ENCODE data around the gene HOXC4. TPM values are rescaled to one million over a fixed set of nuclear protein-coding genes. Genes with fewer than 3 reads are reported as not detected.
"Not testable (repeated sequence)": the region's sequence is repeated elsewhere in the genome, so short reads cannot be mapped to it uniquely, and the experiment has no call there.

Gene HOXC4
- total RNA-seq, 1 donor from 2014 or later = 3.6 TPM

DNA sequence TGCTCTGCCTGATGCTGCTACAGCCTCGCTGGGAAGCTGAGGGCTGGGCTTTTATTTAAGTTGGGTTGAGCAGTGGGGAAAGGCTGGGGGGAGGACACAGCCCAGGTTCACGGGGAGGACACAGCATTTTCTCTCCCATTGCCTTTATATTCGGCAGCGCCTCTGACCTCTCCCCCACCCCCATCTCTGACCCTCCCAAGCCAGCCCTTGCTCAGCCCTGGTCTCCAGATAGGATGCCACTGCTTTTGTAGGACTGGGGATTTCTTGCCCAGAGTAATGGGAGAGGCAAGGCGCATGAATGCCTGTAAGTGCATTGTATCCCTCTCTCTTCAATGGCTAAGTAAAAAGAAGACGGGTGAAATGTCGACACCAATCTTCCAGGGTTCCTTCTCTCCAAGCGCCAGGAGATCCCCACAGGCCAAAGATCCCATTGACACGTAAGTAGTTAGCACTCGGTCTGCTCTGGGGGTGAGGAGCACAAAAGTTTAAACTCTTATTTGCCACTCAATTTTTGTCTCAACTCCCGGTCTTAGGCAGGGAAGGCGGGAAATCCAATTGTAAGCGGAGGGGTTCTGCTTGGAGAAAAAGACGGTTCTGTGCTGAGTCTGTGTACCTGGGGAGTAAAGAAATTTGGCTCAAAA is 4.6 kb downstream of the HOXC4 start:
- DNase-seq = no peak

DNA sequence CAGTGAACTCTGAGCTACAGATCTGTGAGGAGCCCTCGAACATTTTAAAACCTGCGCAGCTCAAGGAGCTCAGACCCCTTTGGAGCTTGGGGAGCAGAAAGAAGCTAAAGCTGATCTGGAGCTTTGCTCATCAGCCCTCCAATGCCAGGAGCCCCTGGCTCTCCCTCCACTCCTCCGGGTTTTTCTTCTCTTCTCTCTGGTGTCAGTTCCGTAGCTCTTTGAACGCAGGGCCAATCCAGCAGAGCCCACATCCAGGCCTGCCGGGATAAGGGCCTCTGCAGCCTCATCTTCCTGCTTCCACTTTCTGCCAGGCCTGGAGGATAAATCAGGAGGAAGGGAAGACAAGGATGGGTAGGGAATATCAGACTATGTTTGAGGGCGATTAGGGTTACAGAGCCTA is 6.0 kb downstream of the HOXC4 start:
- no peak for DNase-seq

GRCh38 chr12:54060174-54060974 is 6.7 kb downstream of the HOXC4 start:
- no peak for DNase-seq

- no peak for DNase-seq
These were observed 7.5 kb downstream of the HOXC4 start for GRCh38 chr12:54060975-54061778.

- DNase-seq = no peak
These were observed 12.0 kb downstream of the HOXC4 start for GRCh38 chr12:54065677-54066076.

- DNase-seq = no peak
These were observed 12.8 kb downstream of the HOXC4 start for GRCh38 chr12:54066408-54066807.

- no peak for DNase-seq
These were observed 14.9 kb downstream of the HOXC4 start for GRCh38 chr12:54068418-54069070.

- no peak for DNase-seq
These were observed 18.3 kb downstream of the HOXC4 start for GRCh38 chr12:54071942-54072341.

- DNase-seq = no peak
These were observed 20.7 kb downstream of the HOXC4 start for GRCh38 chr12:54074308-54074707.

GRCh38 chr12:54075409-54075808 is 21.8 kb downstream of the HOXC4 start:
- no peak for DNase-seq

DNA sequence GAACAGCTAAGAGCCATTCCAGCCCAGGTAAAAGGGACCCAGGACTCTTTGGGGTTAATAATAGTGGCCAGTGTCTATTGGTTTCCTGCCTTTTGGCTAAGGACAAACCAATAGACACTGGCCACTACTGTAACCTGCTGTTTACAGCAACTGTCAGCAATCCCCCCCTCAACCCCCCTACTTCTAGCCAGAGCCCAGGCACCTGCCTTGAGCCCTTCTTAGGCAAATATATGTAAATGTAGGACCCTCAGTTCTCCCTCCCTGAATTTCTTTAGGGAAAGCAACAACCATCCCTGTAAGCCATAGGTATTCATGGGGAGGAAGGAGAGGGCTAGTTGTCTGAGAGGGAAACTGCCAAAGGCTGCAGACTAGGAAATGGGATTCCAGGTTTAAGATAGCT is 22.3 kb downstream of the HOXC4 start:
- no peak for DNase-seq

DNA sequence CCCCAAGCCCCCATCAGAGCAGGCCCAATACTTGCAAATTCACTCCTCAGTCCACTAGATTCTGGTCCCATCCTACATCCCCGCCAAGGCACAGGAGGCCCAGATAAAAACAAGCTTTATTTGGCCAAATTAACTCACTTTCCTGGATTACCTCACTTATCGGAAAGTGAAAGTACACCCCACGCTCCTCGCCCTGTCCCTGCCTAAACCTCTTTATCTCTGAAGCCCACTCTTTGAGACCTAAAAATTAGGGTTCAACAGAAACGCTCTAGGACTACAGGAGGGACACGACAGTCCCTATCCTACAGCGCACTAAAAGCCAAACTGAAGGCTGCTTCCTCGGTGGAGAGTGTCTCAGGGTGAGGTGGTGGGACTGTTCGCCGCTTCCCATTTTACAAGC is 24.2 kb downstream of the HOXC4 start:
- not testable (repeated sequence) for DNase-seq

DNA sequence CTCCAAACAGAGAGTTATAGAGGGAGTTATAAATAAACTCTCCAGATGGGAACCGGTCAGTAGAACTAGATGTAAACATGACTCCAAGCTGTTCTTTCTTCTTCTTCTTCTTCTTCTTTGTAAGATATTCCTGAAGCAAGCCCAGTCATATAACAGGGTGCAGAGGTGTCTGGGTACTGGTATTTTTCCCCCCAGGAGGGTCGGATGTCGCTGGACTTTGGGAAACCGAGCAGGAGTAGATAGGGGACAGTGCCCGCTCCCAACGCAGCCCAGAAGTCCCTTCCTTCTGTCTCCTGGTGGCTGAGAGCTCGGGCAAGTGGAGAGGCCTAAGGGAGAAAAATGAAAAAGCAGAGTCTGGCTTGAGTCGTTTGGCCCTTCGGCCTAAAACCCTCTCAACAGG is 25.5 kb downstream of the HOXC4 start:
- not testable (repeated sequence) for DNase-seq

DNA sequence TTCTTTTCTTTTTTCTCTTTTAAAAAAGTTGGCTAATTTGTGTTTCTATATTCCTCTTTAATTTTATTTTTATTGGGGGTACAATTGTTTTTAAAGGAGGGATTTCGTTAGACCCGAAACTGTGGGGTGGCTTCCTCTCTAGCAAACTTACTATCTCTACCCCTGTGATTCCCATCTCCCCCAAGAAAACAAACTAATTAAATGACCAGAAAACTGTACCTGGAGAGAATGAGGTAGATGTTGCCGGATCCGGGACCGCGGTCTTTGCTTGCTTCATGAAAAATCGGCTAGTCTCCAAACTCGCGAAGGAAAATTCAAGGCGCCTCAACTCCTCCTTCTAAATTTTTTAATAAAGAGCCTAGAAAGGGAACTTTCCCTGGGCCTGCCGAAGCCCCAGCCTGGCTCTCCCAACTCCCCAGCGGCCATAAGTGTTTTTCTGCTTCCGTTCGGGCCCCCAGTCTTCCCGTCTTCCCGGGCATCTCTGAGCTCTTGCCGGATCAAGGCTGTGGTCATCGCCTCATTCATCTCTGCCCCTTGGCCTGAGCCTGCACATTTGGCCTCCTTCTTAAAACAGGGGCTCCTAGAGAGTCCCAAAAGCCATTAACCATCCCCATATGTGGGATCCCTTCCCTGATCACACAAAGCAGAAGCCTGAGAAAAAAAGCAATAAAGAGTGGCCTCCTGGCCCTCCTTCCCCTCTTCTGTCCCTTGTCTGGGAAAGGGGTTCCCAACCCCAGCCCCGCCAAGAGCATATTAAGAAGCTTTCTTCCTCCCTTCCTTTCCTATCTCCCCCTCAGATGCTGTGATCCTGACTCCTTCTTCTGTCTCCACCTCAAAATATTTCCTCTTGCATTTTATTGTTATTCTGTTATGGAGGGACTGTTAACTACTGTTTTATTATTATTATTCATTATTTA is 26.6 kb downstream of the HOXC4 start:
- not testable (repeated sequence) for DNase-seq

DNA sequence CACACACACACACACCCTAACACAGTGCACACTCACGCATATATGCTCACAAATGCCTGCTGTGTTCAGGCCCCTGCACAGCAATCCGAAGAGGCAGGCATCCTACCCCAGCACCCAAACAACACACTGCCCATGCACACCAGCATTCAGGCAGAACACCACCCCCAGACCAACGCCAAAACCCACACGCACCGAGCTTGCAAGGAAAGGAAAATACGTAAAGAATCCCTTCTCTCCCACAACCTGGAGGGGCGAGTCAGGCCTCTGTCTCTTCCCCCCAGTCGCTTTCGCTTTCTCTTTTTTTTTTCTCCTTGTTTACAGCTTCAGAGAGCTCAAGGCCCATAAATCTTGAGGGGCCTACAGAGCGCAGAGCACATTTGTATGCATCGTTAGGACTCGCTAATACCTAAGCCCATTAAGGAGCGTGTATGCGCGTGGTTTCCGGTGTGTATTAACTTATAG is 27.4 kb downstream of the HOXC4 start:
- not testable (repeated sequence) for DNase-seq

GRCh38 chr12:54081581-54082396 is 28.2 kb downstream of the HOXC4 start:
- not testable (repeated sequence) for DNase-seq

GRCh38 chr12:54082397-54082892 is 28.8 kb downstream of the HOXC4 start:
- no peak for DNase-seq

DNA sequence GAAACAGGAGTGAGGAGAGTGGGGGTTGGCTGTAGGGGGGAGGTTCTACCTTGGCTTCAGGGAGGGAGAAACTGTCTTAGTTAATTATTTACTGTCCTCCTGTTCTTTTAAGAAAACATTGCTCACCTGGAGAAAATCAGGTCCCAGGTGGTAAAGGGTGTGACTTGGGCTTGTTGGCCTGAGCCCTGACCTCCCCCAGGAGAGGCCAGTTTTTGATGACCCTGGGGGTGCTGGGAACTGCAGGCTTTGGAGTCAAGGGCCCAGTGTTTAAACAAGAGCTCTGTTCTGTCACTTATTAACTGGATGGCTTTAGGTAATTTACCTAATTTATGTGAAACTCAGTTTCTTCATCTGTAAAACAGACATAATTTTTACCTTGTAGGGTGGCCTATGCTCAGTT is 34.4 kb downstream of the HOXC4 start:
- not testable (repeated sequence) for DNase-seq

GRCh38 chr12:54089465-54089864 is 35.8 kb downstream of the HOXC4 start:
- not testable (repeated sequence) for DNase-seq

DNA sequence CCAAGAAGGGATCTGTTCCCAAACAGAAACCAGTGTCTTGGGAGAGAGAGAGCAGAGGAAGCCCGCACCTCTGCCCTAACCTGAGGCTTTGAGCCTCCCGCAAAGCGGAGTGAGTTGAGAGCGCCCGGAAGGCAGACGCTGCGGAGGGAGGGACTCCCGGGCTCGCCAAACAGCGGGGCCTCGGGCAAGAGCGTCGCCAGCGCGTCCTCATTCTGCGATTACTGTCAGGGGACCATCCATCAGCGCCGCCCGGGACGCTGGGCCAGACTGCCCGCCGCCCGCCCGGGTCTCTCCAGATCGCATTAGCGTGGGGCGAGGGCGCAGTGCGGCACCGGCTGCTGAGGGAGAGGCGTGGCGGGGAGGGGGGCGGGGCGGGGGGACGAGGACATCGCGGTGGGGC is 36.7 kb downstream of the HOXC4 start:
- DNase-seq = not testable (repeated sequence)
